Prostate gland (tissue), 2 donors: ENCODE data around the gene ST7L. TPM values are rescaled to one million over a fixed set of nuclear protein-coding genes. Genes with fewer than 3 reads are reported as not detected.

Experiments
- DNase-seq: peaks from one replicate; pipeline ENCODE4 v3.0.0-alpha.2; 2019; ENCODE audit warnings: low spot score
- H3K27ac ChIP-seq, 2 donors: fragments of 200-600 bp; sonication (generic); 2 replicates each; pipeline ENCODE4 v1.5.1; 2017 to 2019
- H3K27me3 ChIP-seq: fragments of 200-600 bp; sonication (generic); replicated peaks from 2 replicates; pipeline ENCODE4 v1.5.1; 2019; ENCODE audit not compliant: insufficient read depth
- H3K36me3 ChIP-seq, 2 donors: fragments of 200-600 bp; sonication (generic); 1 replicate in 1 of 2; 2 replicates in 1 of 2; pipeline versions ENCODE4 v1.5.1 to v1.8.1; 2017 to 2019
- H3K4me1 ChIP-seq: fragments of 200-600 bp; sonication (generic); replicated peaks from 2 replicates; pipeline ENCODE4 v1.5.1; 2019
- H3K4me3 ChIP-seq, 2 donors: fragments of 200-600 bp; sonication (generic); 2 replicates each; pipeline ENCODE4 v1.5.1; 2017 to 2019
- H3K9me3 ChIP-seq: fragments of 200-600 bp; sonication (generic); 2 replicates; pipeline ENCODE4 v1.5.1; 2017
- POLR2A ChIP-seq: fragments of 450-650 bp; IDR thresholded peaks from one replicate; pipeline ENCODE4 v1.6.1; 2016; ENCODE audit warnings: antibody characterized with exemption, mild to moderate bottlenecking
- POLR2AphosphoS5 ChIP-seq: sonication (generic); formaldehyde crosslinking; IDR thresholded peaks from one replicate; pipeline ENCODE4 v1.6.1; 2017; ENCODE audit warnings: antibody characterized with exemption
- WGBS: methylation state at CpG from one replicate; pipeline ENCODE4 v1.1.5; 2018; 5-methylcytosine and 5-hydroxymethylcytosine counted together
- intact Hi-C: fragments of 100-400 bp; cut with DNase I; formaldehyde crosslinking; loops from one replicate; pipeline ENCODE4 v1.14.2; 2022
- total RNA-seq, 2 donors: library from RNA; depleted of rRNA; stranded (reverse); fragments of >200 nt; gene quantifications; one replicate each; pipeline ENCODE4 v1.1.0, GENCODE V29; 2016
- TF ChIP-seq, protein P1 (sequence below), 4 experiments: fragments of 200-600 bp in 2 of 4; fragments of 450-650 bp in 2 of 4; sonication (generic) in 2 of 4; IDR thresholded peaks; 1 replicate in 3 of 4; 2 replicates in 1 of 4; pipeline ENCODE4 v1.5.1; 2016 to 2019; ENCODE audit warnings: antibody characterized with exemption in 4 of 4, mild to moderate bottlenecking in 2 of 4, moderate library complexity in 2 of 4

ST7L gene
- total RNA-seq, 2 donors from 2014 or later: 22.7 to 28.4 TPM

DNA sequence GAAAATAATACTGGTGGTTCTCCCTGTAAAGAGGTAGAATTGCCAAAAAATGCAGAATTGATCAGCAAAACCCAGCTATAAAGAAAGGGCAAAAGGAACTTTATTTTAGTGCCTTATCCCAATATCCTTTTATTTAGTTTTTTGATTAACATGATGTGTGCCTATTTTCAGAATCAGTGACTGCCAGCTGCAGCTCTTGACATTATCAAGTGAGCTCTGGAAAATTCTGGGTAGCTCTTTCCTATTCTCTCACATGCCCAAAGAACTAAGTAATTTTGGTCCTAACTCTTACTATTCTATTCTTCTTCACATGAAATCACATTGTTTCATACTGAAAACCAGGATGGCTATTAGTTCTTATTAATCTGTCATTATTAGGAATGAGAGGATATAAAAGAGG, 88.1 kb downstream of the ST7L start:
- H3K4me1 ChIP-seq: peaks cover 2% of the 10 kb centered on the region
- H3K27ac ChIP-seq: peak overlapping the region in 1 of 2 donors; percentile 42
- intact Hi-C loops: no loop called here
- no peaks in the 10 kb centered on the region for H3K27me3 ChIP-seq
- no peak for DNase-seq
- H3K4me3 ChIP-seq: no peak overlapping the region
- no peaks in the 10 kb centered on the region for H3K36me3 ChIP-seq
- H3K9me3 ChIP-seq: no peaks in the 10 kb centered on the region
- TF ChIP-seq POLR2AphosphoS5 (no peak), POLR2A (no peak)
- TF ChIP-seq, protein P1, sequence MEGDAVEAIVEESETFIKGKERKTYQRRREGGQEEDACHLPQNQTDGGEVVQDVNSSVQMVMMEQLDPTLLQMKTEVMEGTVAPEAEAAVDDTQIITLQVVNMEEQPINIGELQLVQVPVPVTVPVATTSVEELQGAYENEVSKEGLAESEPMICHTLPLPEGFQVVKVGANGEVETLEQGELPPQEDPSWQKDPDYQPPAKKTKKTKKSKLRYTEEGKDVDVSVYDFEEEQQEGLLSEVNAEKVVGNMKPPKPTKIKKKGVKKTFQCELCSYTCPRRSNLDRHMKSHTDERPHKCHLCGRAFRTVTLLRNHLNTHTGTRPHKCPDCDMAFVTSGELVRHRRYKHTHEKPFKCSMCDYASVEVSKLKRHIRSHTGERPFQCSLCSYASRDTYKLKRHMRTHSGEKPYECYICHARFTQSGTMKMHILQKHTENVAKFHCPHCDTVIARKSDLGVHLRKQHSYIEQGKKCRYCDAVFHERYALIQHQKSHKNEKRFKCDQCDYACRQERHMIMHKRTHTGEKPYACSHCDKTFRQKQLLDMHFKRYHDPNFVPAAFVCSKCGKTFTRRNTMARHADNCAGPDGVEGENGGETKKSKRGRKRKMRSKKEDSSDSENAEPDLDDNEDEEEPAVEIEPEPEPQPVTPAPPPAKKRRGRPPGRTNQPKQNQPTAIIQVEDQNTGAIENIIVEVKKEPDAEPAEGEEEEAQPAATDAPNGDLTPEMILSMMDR (IDR thresholded peaks at IDR 0.05): no peak

DNA sequence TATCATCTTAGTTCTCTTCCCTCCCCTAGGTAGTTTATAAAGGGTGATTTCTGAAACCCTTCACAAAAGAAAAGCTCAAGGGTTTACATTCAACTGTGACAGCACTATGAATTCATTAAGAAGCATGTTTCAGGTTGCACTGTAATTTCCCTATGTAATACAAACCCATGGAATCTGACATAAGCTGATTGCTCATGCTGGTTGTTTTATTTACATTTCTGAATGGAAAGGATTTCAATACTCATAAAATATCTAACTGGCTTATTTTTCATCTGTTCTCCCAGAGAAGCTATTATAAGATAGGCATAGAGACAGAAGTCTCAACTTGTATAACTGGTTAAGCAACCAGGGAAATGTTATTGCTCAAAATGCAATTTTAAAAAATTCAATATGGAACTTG, 89.6 kb downstream of the ST7L start:
- peak overlapping the region; percentile 5 to 35 for H3K27ac ChIP-seq
- no peaks in the 10 kb centered on the region for H3K27me3 ChIP-seq
- H3K4me1 ChIP-seq: peaks cover 2% of the 10 kb centered on the region
- no peak for DNase-seq
- intact Hi-C loops: no loop called here
- TF ChIP-seq POLR2AphosphoS5: no peak
- no peak for TF ChIP-seq POLR2A
- TF ChIP-seq, protein P1 (IDR thresholded peaks at IDR 0.05): no peak
- H3K36me3 ChIP-seq: no peaks in the 10 kb centered on the region
- no peaks in the 10 kb centered on the region for H3K9me3 ChIP-seq
- H3K4me3 ChIP-seq: no peak overlapping the region

DNA sequence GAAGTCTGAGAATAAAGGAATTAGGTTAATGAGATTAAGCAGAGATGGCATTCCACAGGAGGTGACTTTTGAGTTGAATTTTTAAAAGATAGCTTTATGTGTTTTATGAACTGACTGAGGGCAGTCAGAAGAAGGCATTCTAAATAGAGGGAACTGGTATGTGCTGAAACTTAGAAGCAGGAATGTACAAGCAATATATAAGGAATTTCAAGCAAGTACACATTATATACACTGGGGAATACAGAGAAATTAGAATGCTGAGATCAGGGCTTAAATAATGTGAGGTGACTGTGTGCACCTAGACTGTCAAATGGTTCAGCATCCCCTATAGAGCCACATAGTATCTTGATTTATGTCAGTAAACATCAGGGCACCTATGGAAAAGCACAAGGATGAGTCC, 90.9 kb downstream of the ST7L start:
- H3K27me3 ChIP-seq: no peaks in the 10 kb centered on the region
- H3K4me1 ChIP-seq: peaks cover 2% of the 10 kb centered on the region
- H3K36me3 ChIP-seq: no peaks in the 10 kb centered on the region
- intact Hi-C loops: no loop called here
- DNase-seq: no peak
- no peak overlapping the region for H3K27ac ChIP-seq
- H3K9me3 ChIP-seq: no peaks in the 10 kb centered on the region
- no peak for TF ChIP-seq POLR2AphosphoS5
- H3K4me3 ChIP-seq: no peak overlapping the region

DNA sequence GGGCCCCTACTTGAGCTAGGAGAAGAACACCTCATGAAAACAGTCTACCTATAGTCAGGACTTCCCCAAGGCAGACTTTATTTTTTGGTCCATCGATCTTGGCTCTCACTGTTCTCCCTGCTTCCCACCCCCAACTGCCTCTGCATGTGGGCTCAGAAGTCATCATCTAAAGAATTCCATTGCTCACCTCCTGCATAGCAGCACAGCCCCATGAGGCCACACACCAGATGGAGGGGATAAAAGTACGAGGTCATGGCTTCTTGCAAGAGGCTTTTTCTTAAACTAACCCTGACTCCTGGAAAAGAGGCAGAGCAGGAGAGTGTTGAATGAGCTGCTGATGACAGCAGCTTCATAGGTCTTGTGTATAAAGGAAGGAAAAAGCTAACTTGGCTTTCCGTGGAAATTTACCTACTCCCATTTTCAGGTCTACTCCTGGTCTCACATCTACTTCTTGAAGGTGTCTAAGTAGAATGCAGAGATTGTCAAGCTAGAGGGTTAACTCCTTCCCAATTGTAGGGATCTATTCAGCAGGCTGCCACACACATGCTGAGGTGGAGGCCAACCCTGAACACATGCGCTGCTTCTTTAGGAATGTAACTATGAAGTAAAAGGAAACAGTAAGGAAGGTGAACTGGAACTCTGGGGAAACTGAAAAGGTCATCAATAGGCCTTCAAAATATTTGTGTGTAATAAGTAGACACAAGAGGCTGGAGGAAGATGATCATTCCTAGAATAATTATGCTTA, 91.5 kb downstream of the ST7L start:
- no peak for TF ChIP-seq POLR2A
- TF ChIP-seq POLR2AphosphoS5: no peak
- TF ChIP-seq, protein P1 (IDR thresholded peaks at IDR 0.05): no peak
- Histone ChIP-seq H3K27ac (no peak overlapping the region), H3K27me3 (no peaks in the 10 kb centered on the region), H3K4me1 (peaks cover 2% of the 10 kb centered on the region), H3K4me3 (no peak overlapping the region), H3K9me3 (no peaks in the 10 kb centered on the region), H3K36me3 (no peaks in the 10 kb centered on the region)
- 72% methylated on average over 4 of the region's 4 CpGs for WGBS
- intact Hi-C loops: no loop called here
- DNase-seq: no peak

DNA sequence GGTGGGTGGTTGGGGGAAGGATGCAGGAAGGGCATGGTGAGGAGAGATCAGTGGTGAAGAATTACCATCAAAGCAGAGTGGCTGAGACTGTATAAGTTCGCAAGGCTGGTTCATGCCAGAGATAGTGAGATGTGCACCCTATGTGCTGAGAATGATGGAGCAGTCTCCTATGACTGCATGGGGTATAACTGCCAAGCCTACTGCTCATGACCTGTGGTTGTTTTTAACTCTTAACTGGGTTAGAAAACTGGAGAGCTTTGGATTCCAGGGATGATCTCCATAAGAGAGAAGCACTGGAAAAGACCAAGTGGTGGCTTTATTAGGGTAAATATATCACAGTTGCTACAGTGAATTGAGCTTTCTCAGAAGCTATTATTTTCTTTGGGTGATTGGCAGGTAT, 94.0 kb downstream of the ST7L start:
- Histone ChIP-seq H3K9me3 (no peaks in the 10 kb centered on the region), H3K4me3 (no peak overlapping the region), H3K27ac (no peak overlapping the region), H3K4me1 (peaks cover 2% of the 10 kb centered on the region), H3K27me3 (no peaks in the 10 kb centered on the region), H3K36me3 (no peaks in the 10 kb centered on the region)
- DNase-seq: no peak
- 91% methylated on average over 1 of the region's 1 CpG for WGBS
- intact Hi-C loops: no loop called here
- TF ChIP-seq POLR2AphosphoS5 (no peak), POLR2A (no peak)
- TF ChIP-seq, protein P1 (IDR thresholded peaks at IDR 0.05): no peak
